Mesenchymal stem cell (in vitro differentiated cells and primary cell): ENCODE data around the gene LRFN4.
A peak's percentile ranks its signal among the peaks of the same experiment; 100 is the strongest.

Source experiments
- DNase-seq: peaks from one replicate; pipeline ENCODE4 v3.0.0-alpha.2; 2013
- H2AFZ ChIP-seq: one replicate; pipeline ENCODE4 v1.6.1; 2013; ENCODE audit warnings: low read depth, mild to moderate bottlenecking, control low read depth, inconsistent platforms, low read length, moderate library complexity
- H2AK5ac ChIP-seq: 2 replicates; pipeline ENCODE4 v1.6.1; 2013; ENCODE audit warnings: low read length, moderate library complexity, mild to moderate bottlenecking, inconsistent platforms; ENCODE audit not compliant: severe bottlenecking
- H2BK120ac ChIP-seq: one replicate; pipeline ENCODE4 v1.6.1; 2013; ENCODE audit warnings: low read depth, mild to moderate bottlenecking, inconsistent platforms, low read length, moderate library complexity
- H2BK12ac ChIP-seq, 2 experiments: one replicate each; pipeline ENCODE4 v1.6.1; 2013; ENCODE audit warnings: inconsistent platforms in 2 of 2, low read length in 2 of 2, mild to moderate bottlenecking in 2 of 2, moderate library complexity in 2 of 2, control low read depth in 1 of 2
- H2BK15ac ChIP-seq: one replicate; pipeline ENCODE4 v1.6.1; 2013; ENCODE audit warnings: mild to moderate bottlenecking, low read depth, inconsistent platforms; ENCODE audit not compliant: poor library complexity, severe bottlenecking
- H2BK5ac ChIP-seq: 2 replicates; pipeline ENCODE4 v1.6.1; 2013; ENCODE audit warnings: low read depth, mild to moderate bottlenecking, low read length, control low read depth, inconsistent platforms; ENCODE audit not compliant: poor library complexity, severe bottlenecking
- H3K14ac ChIP-seq, 2 experiments: one replicate each; pipeline ENCODE4 v1.6.1; 2013; ENCODE audit warnings: inconsistent platforms in 2 of 2, low read length in 2 of 2, control low read depth in 1 of 2, mild to moderate bottlenecking in 1 of 2, moderate library complexity in 1 of 2
- H3K18ac ChIP-seq, 2 experiments: one replicate each; pipeline ENCODE4 v1.6.1; 2013; ENCODE audit warnings: inconsistent platforms in 2 of 2, low read length in 2 of 2, control low read depth in 1 of 2, low read depth in 1 of 2, mild to moderate bottlenecking in 1 of 2
- H3K23ac ChIP-seq, 2 experiments: one replicate each; pipeline ENCODE4 v1.6.1; 2013; ENCODE audit warnings: inconsistent platforms in 2 of 2, low read length in 2 of 2, mild to moderate bottlenecking in 2 of 2, moderate library complexity in 2 of 2, control low read depth in 1 of 2
- H3K27ac ChIP-seq: 2 replicates; pipeline ENCODE4 v1.5.1; 2013; ENCODE audit warnings: mild to moderate bottlenecking, moderate library complexity, low read length, control low read depth, inconsistent platforms; ENCODE audit not compliant: poor library complexity, severe bottlenecking
- H3K27me3 ChIP-seq, 2 experiments: 2 replicates each; pipeline versions ENCODE4 v1.6.1 to v1.7.0; 2013; ENCODE audit warnings: low read length in 2 of 2, mild to moderate bottlenecking in 2 of 2, moderate library complexity in 2 of 2, control low read depth in 1 of 2, inconsistent platforms in 1 of 2; ENCODE audit not compliant: control insufficient read depth in 1 of 2, insufficient read depth in 1 of 2
- H3K36me3 ChIP-seq, 2 experiments: 2 replicates each; pipeline versions ENCODE4 v1.6.1 to v1.7.0; 2013; ENCODE audit warnings: low read length in 2 of 2, control low read depth in 1 of 2, inconsistent platforms in 1 of 2, low read depth in 1 of 2, mild to moderate bottlenecking in 1 of 2; ENCODE audit not compliant: insufficient read depth in 2 of 2, control insufficient read depth in 1 of 2
- H3K4ac ChIP-seq, 2 experiments: one replicate each; pipeline ENCODE4 v1.6.1; 2013; ENCODE audit warnings: inconsistent platforms in 2 of 2, low read length in 2 of 2, mild to moderate bottlenecking in 2 of 2, moderate library complexity in 2 of 2, control low read depth in 1 of 2, low read depth in 1 of 2
- H3K4me1 ChIP-seq: 2 replicates; pipeline ENCODE4 v1.6.1; 2013; ENCODE audit warnings: low read depth, low read length, control low read depth; ENCODE audit not compliant: control insufficient read depth, insufficient read depth
- H3K4me2 ChIP-seq: 2 replicates; pipeline ENCODE4 v1.6.1; 2013; ENCODE audit warnings: low read length, mild to moderate bottlenecking, inconsistent platforms; ENCODE audit not compliant: poor library complexity, severe bottlenecking
- H3K4me3 ChIP-seq, 2 experiments: 2 replicates each; pipeline versions ENCODE4 v1.5.1 to v1.7.0; 2013; ENCODE audit warnings: low read length in 2 of 2, mild to moderate bottlenecking in 2 of 2, control low read depth in 1 of 2, low read depth in 1 of 2; ENCODE audit not compliant: insufficient read depth in 1 of 2
- H3K79me1 ChIP-seq: replicated peaks from 2 replicates; pipeline ENCODE4 v1.6.1; 2013; ENCODE audit warnings: mild to moderate bottlenecking, control low read depth, low read length, inconsistent platforms; ENCODE audit not compliant: poor library complexity, severe bottlenecking
- H3K9ac ChIP-seq: 2 replicates; pipeline ENCODE4 v1.7.0; 2013; ENCODE audit warnings: mild to moderate bottlenecking, low read length, moderate library complexity
- H3K9me3 ChIP-seq: 2 replicates; pipeline ENCODE4 v1.7.0; 2013; ENCODE audit warnings: mild to moderate bottlenecking, low read length; ENCODE audit not compliant: control insufficient read depth
- H4K8ac ChIP-seq: one replicate; pipeline ENCODE4 v1.6.1; 2013; ENCODE audit warnings: inconsistent platforms, mild to moderate bottlenecking, low read length, moderate library complexity
- H4K91ac ChIP-seq: one replicate; pipeline ENCODE4 v1.6.1; 2013; ENCODE audit warnings: mild to moderate bottlenecking, low read length, inconsistent platforms
- WGBS: methylation state at CpG from one replicate; pipeline ENCODE4 v1.1.7; 2013; ENCODE audit warnings: mixed read lengths; 5-methylcytosine and 5-hydroxymethylcytosine counted together

The LRFN4 gene

DNA sequence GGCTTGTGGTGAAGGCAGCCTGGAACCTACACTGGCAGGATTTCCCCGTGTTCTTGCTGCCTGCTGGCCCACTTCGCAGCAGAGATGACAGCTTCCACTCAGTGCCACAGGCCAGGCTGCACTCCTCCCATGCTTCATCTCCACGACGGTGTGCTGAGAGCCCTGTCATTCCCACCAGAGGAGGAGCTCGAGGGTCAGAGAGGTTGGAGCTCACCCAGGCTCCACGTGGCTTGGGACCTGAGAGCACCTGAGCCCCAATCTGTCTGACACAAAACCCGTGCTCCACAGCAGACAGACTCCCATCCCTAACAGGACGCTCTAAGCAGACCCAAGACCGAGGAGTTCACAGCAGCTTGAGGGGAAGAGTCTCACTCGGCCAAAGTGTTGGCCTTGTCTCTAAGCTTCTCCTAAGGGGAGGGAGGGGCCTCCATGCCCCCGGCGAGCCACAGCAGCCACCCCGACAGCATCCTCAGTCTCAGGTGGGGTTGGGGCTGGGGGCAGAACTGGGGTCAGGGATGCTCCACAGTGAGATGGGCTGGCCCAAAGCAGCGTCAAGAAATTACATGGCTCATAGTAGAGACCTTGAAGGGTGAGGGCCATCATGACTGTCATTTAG lies 10.7 kb downstream of the LRFN4 start:
- Histone ChIP-seq H3K4me1 (peaks cover 7% of the 10 kb centered on the region), H2AFZ (no peak overlapping the region), H2AK5ac (no peak overlapping the region), H3K14ac (no peak overlapping the region), H3K27me3 (no peaks in the 10 kb centered on the region), H2BK5ac (no peak overlapping the region), H2BK12ac (no peak overlapping the region), H3K4me3 (no peak overlapping the region), H3K4ac (no peak overlapping the region), H3K9me3 (no peaks in the 10 kb centered on the region), H4K8ac (no peak overlapping the region), H3K4me2 (no peak overlapping the region), H2BK15ac (no peak overlapping the region), H3K36me3 (peaks cover 18 to 60% of the 10 kb centered on the region in 2 experiments), H3K79me1 (peaks cover 2% of the 10 kb centered on the region), H3K23ac (no peak overlapping the region), H4K91ac (no peak overlapping the region), H3K27ac (no peak overlapping the region), H3K18ac (no peak overlapping the region), H2BK120ac (no peak overlapping the region), H3K9ac (no peak overlapping the region)
- no peak for DNase-seq
- 91% methylated on average over 14 of the region's 14 CpGs for WGBS

DNA sequence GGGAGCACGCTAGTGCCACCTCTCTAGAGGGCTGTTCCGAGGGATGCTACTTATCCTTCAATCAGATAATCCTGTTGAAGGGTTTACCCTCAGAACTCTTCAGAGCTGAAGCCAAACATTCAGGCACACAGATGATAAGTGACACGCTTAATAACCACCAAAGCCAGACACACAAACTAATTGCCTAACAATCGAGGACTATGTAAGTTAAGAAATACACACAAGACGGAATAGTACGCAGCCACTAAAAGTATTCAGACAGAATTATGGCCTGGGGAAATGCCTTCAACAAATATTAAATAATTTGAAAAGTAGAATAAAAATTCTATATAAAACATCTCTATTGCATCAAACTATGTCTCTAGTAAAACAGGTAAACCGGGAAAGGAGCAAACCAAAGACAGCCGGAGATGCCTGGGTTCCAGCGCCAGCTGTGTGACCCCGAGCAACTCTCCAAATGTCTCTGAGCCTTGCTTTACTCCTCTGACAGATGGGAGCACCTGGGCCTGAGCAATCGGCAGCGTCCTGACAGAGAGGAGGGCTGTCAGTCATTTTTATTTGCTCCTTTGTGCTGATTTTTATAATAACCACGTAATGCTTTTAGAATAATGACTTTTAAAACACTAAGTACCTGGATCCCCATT lies 11.3 kb downstream of the LRFN4 start:
- no peaks in the 10 kb centered on the region for H3K9me3 ChIP-seq
- no peak overlapping the region for H3K4me2 ChIP-seq
- no peak overlapping the region for H3K4ac ChIP-seq
- no peak overlapping the region for H2BK5ac ChIP-seq
- H2BK15ac ChIP-seq, result no peak overlapping the region
- no peak overlapping the region for H3K23ac ChIP-seq
- WGBS, result 93% methylated on average over 9 of the region's 13 CpGs
- no peak overlapping the region for H3K14ac ChIP-seq
- no peak overlapping the region for H2BK12ac ChIP-seq
- H3K18ac ChIP-seq, result no peak overlapping the region
- no peak overlapping the region for H2AK5ac ChIP-seq
- no peak overlapping the region for H3K4me3 ChIP-seq
- H2BK120ac ChIP-seq, result no peak overlapping the region
- H3K27ac ChIP-seq, result no peak overlapping the region
- H3K79me1 ChIP-seq, result peaks cover 2% of the 10 kb centered on the region
- H3K27me3 ChIP-seq, result no peaks in the 10 kb centered on the region
- no peak overlapping the region for H4K91ac ChIP-seq
- H3K9ac ChIP-seq, result no peak overlapping the region
- no peak for DNase-seq
- peaks cover 18 to 57% of the 10 kb centered on the region in 2 experiments for H3K36me3 ChIP-seq
- H4K8ac ChIP-seq, result no peak overlapping the region
- no peak overlapping the region for H2AFZ ChIP-seq
- peaks cover 7% of the 10 kb centered on the region for H3K4me1 ChIP-seq

- H3K79me1 ChIP-seq, result peaks cover 4% of the 10 kb centered on the region
- H3K9ac ChIP-seq, result no peak overlapping the region
- no peak overlapping the region for H3K18ac ChIP-seq
- no peak overlapping the region for H2AFZ ChIP-seq
- H2AK5ac ChIP-seq, result no peak overlapping the region
- peaks cover 7% of the 10 kb centered on the region for H3K4me1 ChIP-seq
- no peak overlapping the region for H2BK12ac ChIP-seq
- no peak overlapping the region for H3K4me2 ChIP-seq
- H2BK5ac ChIP-seq, result no peak overlapping the region
- no peak overlapping the region for H4K8ac ChIP-seq
- 65% methylated on average over 27 of the region's 27 CpGs for WGBS
- no peak overlapping the region for H3K14ac ChIP-seq
- no peak overlapping the region for H3K23ac ChIP-seq
- no peak overlapping the region for H3K27ac ChIP-seq
- no peak overlapping the region for H2BK15ac ChIP-seq
- no peaks in the 10 kb centered on the region for H3K9me3 ChIP-seq
- no peak for DNase-seq
- no peak overlapping the region for H2BK120ac ChIP-seq
- H3K27me3 ChIP-seq, result no peaks in the 10 kb centered on the region
- H4K91ac ChIP-seq, result no peak overlapping the region
- H3K36me3 ChIP-seq, result peaks cover 18 to 51% of the 10 kb centered on the region in 2 experiments
- no peak overlapping the region for H3K4me3 ChIP-seq
- no peak overlapping the region for H3K4ac ChIP-seq
Measured at GRCh38 chr11:66868726-66869566, 12.1 kb downstream of the LRFN4 start.

- peak overlapping the region in 1 of 2 experiments; percentile 18 for H3K23ac ChIP-seq
- WGBS, result 98% methylated on average over 9 of the region's 9 CpGs
- H3K79me1 ChIP-seq, result peaks cover 4% of the 10 kb centered on the region
- H3K27ac ChIP-seq, result no peak overlapping the region
- no peak overlapping the region for H3K4me3 ChIP-seq
- peaks cover 18 to 50% of the 10 kb centered on the region in 2 experiments for H3K36me3 ChIP-seq
- H3K18ac ChIP-seq, result no peak overlapping the region
- no peak overlapping the region for H3K9ac ChIP-seq
- no peak overlapping the region for H3K4ac ChIP-seq
- H2BK5ac ChIP-seq, result no peak overlapping the region
- no peaks in the 10 kb centered on the region for H3K9me3 ChIP-seq
- H3K27me3 ChIP-seq, result no peaks in the 10 kb centered on the region
- no peak overlapping the region for H2BK120ac ChIP-seq
- no peak overlapping the region for H3K14ac ChIP-seq
- H3K4me2 ChIP-seq, result no peak overlapping the region
- DNase-seq, result no peak
- no peak overlapping the region for H4K91ac ChIP-seq
- H2AFZ ChIP-seq, result no peak overlapping the region
- no peak overlapping the region for H2BK12ac ChIP-seq
- no peak overlapping the region for H2BK15ac ChIP-seq
- no peak overlapping the region for H2AK5ac ChIP-seq
- peaks cover 7% of the 10 kb centered on the region for H3K4me1 ChIP-seq
- no peak overlapping the region for H4K8ac ChIP-seq
Measured at GRCh38 chr11:66869567-66869870, 12.7 kb downstream of the LRFN4 start.
